Endometrium (tissue), 2 donors: ENCODE measurements around the gene NEUROG3.

Source experiments
- FAIRE-seq: peaks from 2 replicates; lab custom pipeline; 2012; peaks lifted over from hg19 to GRCh38; lab: Jason Lieb, UNC
- donor health status: control.
- donor health status: control.

The NEUROG3 gene

GRCh38 chr10:69573056-69573806 lies at the start of gene NEUROG3:
NEUROG3 (minus strand) TSS chr10:69573422; CDS start chr10:69573043, 379 bp downstream.
- no peak for FAIRE-seq

GRCh38 chr10:69620625-69621024 lies 47.4 kb upstream of the NEUROG3 start:
- no peak for FAIRE-seq

- FAIRE-seq, result no peak
Observed at GRCh38 chr10:69619626-69620025, 46.4 kb upstream of the NEUROG3 start.

GRCh38 chr10:69618746-69619145 lies 45.5 kb upstream of the NEUROG3 start:
- FAIRE-seq, result no peak

- FAIRE-seq, result no peak
Observed at GRCh38 chr10:69616358-69616757, 43.1 kb upstream of the NEUROG3 start.

GRCh38 chr10:69614130-69614529 lies 40.9 kb upstream of the NEUROG3 start:
- no peak for FAIRE-seq

GRCh38 chr10:69612760-69613159 lies 39.5 kb upstream of the NEUROG3 start:
- no peak for FAIRE-seq

- no peak for FAIRE-seq
Observed at GRCh38 chr10:69609077-69609476, 35.9 kb upstream of the NEUROG3 start.

GRCh38 chr10:69600761-69601330 lies 27.6 kb upstream of the NEUROG3 start:
- no peak for FAIRE-seq

- FAIRE-seq, result no peak
Observed at GRCh38 chr10:69588358-69588757, 15.1 kb upstream of the NEUROG3 start.

- no peak for FAIRE-seq
Observed at GRCh38 chr10:69584624-69585023, 11.4 kb upstream of the NEUROG3 start.

GRCh38 chr10:69583106-69583505 lies 9.9 kb upstream of the NEUROG3 start:
- no peak for FAIRE-seq

GRCh38 chr10:69580435-69580834 lies 7.2 kb upstream of the NEUROG3 start:
- no peak for FAIRE-seq

GRCh38 chr10:69579464-69580060 lies 6.3 kb upstream of the NEUROG3 start:
- no peak for FAIRE-seq

GRCh38 chr10:69578508-69578991 lies 5.3 kb upstream of the NEUROG3 start:
- FAIRE-seq, result no peak

GRCh38 chr10:69577268-69578232 lies 4.3 kb upstream of the NEUROG3 start:
- no peak for FAIRE-seq

- no peak for FAIRE-seq
Observed at GRCh38 chr10:69576334-69577011, 3.3 kb upstream of the NEUROG3 start.

- FAIRE-seq, result no peak
Observed at GRCh38 chr10:69575164-69575722, 2.0 kb upstream of the NEUROG3 start.

- FAIRE-seq, result no peak
Observed at GRCh38 chr10:69574571-69574978, 1.4 kb upstream of the NEUROG3 start.

GRCh38 chr10:69572159-69573055 lies 815 bp downstream of the NEUROG3 start:
- FAIRE-seq, result no peak
